Ishikawa (cell line): ENCODE measurements around the gene PRKCB.

Experiments used
- CEBPB ChIP-seq: IDR thresholded peaks from 2 replicates; pipeline ENCODE4 v1.6.1; 2012
- CREB1 ChIP-seq: IDR thresholded peaks from 2 replicates; pipeline ENCODE4 v1.6.1; 2012; ENCODE audit warnings: low read depth
- EGR1 ChIP-seq: IDR thresholded peaks from 2 replicates; pipeline ENCODE4 v1.6.1; 2012
- EP300 ChIP-seq: IDR thresholded peaks from 2 replicates; pipeline ENCODE4 v1.6.1; 2012; ENCODE audit warnings: borderline replicate concordance
- FOXM1 ChIP-seq: IDR thresholded peaks from 2 replicates; pipeline ENCODE4 v1.6.1; 2012; ENCODE audit warnings: low read depth, borderline replicate concordance
- NFIC ChIP-seq: IDR thresholded peaks from 2 replicates; pipeline ENCODE4 v1.6.1; 2012
- RAD21 ChIP-seq: IDR thresholded peaks from 2 replicates; pipeline ENCODE4 v1.6.1; 2012; ENCODE audit warnings: low read depth
- TAF1 ChIP-seq: IDR thresholded peaks from 2 replicates; pipeline ENCODE4 v1.6.1; 2012; ENCODE audit warnings: low read depth, mild to moderate bottlenecking
- TCF12 ChIP-seq: IDR thresholded peaks from 2 replicates; pipeline ENCODE4 v1.6.1; 2012; ENCODE audit warnings: low read depth
- TEAD4 ChIP-seq: IDR thresholded peaks from 2 replicates; pipeline ENCODE4 v1.6.1; 2012
- YY1 ChIP-seq: IDR thresholded peaks from 2 replicates; pipeline ENCODE4 v1.6.1; 2012; ENCODE audit warnings: low read depth
- ZBTB7A ChIP-seq: IDR thresholded peaks from 2 replicates; pipeline ENCODE4 v1.6.1; 2012; ENCODE audit warnings: low read depth
- TF ChIP-seq, protein P1 (sequence below): IDR thresholded peaks from 2 replicates; pipeline ENCODE4 v1.6.1; 2012
- TF ChIP-seq, protein P2 (sequence below): IDR thresholded peaks from 2 replicates; pipeline ENCODE4 v1.6.1; 2012
- TF ChIP-seq, protein P3 (sequence below): IDR thresholded peaks from 2 replicates; pipeline ENCODE4 v1.6.1; 2012; ENCODE audit warnings: low read depth, mild to moderate bottlenecking

The PRKCB gene

DNA sequence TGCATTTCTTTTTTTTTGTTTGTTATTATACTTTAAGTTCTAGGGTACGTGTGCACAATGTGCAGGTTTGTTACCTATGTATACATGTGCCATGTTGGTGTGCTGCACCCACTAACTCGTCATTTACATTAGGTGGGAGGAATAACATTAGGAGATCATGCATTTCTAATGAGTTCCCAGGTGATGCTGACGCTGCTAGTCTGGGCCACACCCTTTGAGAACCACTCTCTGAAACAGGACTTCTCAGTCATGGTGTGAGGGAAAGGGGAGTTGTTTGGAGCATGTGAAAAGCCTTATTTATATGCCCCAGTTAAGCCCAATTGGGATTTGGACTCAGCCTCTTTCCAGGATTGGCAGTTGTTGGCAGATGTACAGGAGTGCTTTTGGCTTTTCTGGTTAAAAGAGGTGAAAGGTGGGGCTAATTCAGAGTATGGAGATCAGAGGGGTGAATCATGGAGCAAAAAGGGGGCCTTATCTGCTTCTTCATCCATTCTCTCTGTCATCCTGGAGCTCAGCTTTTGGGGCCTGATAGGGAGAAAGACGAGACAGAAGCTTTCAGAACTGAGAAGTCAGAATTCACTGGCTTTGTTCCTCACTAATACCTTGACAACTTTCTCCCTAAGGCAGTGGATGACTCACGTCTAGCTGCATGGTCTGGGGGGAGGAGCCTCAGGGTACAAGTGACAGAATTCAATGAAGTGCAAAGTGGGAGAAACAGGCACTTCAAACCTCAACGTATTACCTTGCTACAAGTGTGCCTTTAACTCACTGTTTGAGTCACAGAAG lies 240.3 kb downstream of the PRKCB start:
- TF ChIP-seq TCF12: no peak
- TF ChIP-seq EP300: no peak
- TF ChIP-seq, protein P1, sequence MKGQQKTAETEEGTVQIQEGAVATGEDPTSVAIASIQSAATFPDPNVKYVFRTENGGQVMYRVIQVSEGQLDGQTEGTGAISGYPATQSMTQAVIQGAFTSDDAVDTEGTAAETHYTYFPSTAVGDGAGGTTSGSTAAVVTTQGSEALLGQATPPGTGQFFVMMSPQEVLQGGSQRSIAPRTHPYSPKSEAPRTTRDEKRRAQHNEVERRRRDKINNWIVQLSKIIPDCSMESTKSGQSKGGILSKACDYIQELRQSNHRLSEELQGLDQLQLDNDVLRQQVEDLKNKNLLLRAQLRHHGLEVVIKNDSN: no peak
- TF ChIP-seq CEBPB: no peak
- TF ChIP-seq TEAD4: no peak
- no peak for TF ChIP-seq FOXM1
- no peak for TF ChIP-seq NFIC
- TF ChIP-seq, protein P2, sequence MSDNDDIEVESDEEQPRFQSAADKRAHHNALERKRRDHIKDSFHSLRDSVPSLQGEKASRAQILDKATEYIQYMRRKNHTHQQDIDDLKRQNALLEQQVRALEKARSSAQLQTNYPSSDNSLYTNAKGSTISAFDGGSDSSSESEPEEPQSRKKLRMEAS: no peak
- TF ChIP-seq, protein P3, sequence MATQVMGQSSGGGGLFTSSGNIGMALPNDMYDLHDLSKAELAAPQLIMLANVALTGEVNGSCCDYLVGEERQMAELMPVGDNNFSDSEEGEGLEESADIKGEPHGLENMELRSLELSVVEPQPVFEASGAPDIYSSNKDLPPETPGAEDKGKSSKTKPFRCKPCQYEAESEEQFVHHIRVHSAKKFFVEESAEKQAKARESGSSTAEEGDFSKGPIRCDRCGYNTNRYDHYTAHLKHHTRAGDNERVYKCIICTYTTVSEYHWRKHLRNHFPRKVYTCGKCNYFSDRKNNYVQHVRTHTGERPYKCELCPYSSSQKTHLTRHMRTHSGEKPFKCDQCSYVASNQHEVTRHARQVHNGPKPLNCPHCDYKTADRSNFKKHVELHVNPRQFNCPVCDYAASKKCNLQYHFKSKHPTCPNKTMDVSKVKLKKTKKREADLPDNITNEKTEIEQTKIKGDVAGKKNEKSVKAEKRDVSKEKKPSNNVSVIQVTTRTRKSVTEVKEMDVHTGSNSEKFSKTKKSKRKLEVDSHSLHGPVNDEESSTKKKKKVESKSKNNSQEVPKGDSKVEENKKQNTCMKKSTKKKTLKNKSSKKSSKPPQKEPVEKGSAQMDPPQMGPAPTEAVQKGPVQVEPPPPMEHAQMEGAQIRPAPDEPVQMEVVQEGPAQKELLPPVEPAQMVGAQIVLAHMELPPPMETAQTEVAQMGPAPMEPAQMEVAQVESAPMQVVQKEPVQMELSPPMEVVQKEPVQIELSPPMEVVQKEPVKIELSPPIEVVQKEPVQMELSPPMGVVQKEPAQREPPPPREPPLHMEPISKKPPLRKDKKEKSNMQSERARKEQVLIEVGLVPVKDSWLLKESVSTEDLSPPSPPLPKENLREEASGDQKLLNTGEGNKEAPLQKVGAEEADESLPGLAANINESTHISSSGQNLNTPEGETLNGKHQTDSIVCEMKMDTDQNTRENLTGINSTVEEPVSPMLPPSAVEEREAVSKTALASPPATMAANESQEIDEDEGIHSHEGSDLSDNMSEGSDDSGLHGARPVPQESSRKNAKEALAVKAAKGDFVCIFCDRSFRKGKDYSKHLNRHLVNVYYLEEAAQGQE: no peak

DNA sequence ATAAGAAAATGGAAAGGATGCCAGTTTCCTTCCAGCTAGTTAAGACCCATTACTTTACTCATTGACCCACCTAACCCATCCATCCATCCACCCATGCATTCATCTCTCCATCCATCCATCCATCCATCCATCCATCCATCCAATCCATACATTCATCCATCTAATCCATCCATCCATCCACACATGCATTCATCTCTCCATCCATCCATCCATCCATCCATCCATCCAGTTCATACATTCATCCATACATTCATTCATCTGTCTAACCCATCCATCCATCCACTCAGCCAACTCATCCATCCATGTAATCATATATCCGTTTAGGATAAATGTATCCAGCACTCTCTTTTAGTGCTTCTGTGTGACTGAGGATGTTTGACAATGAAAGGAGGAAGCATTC lies 241.5 kb downstream of the PRKCB start:
- TF ChIP-seq ZBTB7A (no peak), TAF1 (no peak), TCF12 (no peak), FOXM1 (no peak), TEAD4 (no peak), EP300 (no peak), YY1 (no peak), NFIC (no peak), EGR1 (no peak), RAD21 (no peak), CREB1 (no peak), CEBPB (no peak)
- TF ChIP-seq, protein P1: no peak
- TF ChIP-seq, protein P3: no peak
- TF ChIP-seq, protein P2: no peak

DNA sequence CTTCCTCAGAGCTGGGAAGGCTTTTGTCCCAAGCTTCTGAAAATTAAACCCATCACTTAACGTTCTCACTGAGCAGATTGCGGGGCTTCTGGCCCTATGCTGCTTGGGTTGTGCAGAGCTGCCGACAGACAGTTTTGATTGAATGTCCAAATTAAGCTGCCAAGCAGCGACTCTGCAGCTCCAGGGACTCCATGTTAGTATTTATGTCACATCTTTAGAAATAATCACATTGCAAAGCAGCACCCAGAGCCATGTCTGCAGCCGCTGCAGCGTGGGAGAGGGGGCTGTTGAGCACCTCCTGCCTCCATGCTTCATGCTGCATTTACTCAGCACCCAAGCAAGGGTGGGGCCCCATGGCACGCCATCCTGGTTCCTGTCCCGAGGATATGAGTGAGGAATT lies 242.2 kb downstream of the PRKCB start:
- TF ChIP-seq EP300 (no peak), FOXM1 (no peak), RAD21 (no peak), EGR1 (no peak), CEBPB (no peak), ZBTB7A (no peak), NFIC (no peak), TCF12 (no peak), YY1 (no peak), CREB1 (no peak), TEAD4 (no peak)
- TF ChIP-seq, protein P1: no peak
- TF ChIP-seq, protein P2: no peak
- TF ChIP-seq, protein P3: no peak
